Inferior parietal cortex (tissue), 1 donor: ENCODE results near the gene CD80.

Experiments
- DNase-seq: peaks from one replicate; pipeline ENCODE4 v3.0.0-alpha.2; 2016; ENCODE audit errors: extremely low spot score

The CD80 gene

GRCh38 chr3:119497820-119498185 lies 61.6 kb downstream of the CD80 start:
- peak; percentile 15 for DNase-seq

GRCh38 chr3:119494597-119494996 lies 64.8 kb downstream of the CD80 start:
- DNase-seq = no peak

GRCh38 chr3:119492810-119493209 lies 66.6 kb downstream of the CD80 start:
- no peak for DNase-seq

- DNase-seq = no peak
Observed at GRCh38 chr3:119492128-119492527, 67.3 kb downstream of the CD80 start.

- no peak for DNase-seq
Observed at GRCh38 chr3:119490153-119490552, 69.3 kb downstream of the CD80 start.

- no peak for DNase-seq
Observed at GRCh38 chr3:119485563-119485962, 73.9 kb downstream of the CD80 start.

- no peak for DNase-seq
Observed at GRCh38 chr3:119483101-119483500, 76.3 kb downstream of the CD80 start.

- DNase-seq = no peak
Observed at GRCh38 chr3:119481079-119481478, 78.3 kb downstream of the CD80 start.
